Measurements from ENCODE around the gene ZNF554.

ZNF554 gene

GRCh38 chr19:2774083-2774679 is 45.5 kb upstream of the ZNF554 start:
- Histone ChIP-seq H3K27me3 (ENCODE audit: control insufficient read depth, low read length) (no peaks in the 10 kb centered on the region), H4K20me1 (ENCODE audit: control insufficient read depth, insufficient read depth, low read depth, low read length) (peaks cover 8% of the 10 kb centered on the region), H3K4me1 (ENCODE audit: control insufficient read depth, low read length) (peaks cover 38% of the 10 kb centered on the region), H3K36me3 (ENCODE audit: control insufficient read depth, low read length) (peaks cover 74% of the 10 kb centered on the region), H3K9me2 (replicated peaks; ENCODE audit: control insufficient read depth, low read length) (no peaks in the 10 kb centered on the region), H3F3A (ENCODE audit: control insufficient read depth, insufficient read depth) (peaks cover 4% of the 10 kb centered on the region; the same call in 1 of the 2 replicates), H3K9me3 (ENCODE audit: control insufficient read depth, insufficient read depth, low read length) (no peaks in the 10 kb centered on the region), H3K4me3 (ENCODE audit: low read length) (peak overlapping the region; percentile 68), H3K79me2 (ENCODE audit: control insufficient read depth, low read length) (peaks cover 94% of the 10 kb centered on the region), H3K4me2 (ENCODE audit: low read length) (peak overlapping the region; percentile 90), H3K27ac (ENCODE audit: low read depth, low read length) (peak overlapping the region; percentile 71)
- TF ChIP-seq CTCF (IDR thresholded peaks at IDR 0.05; ENCODE audit: low read depth, low read length, poor library complexity, severe bottlenecking) (no peak), EZH2phosphoT487 (IDR thresholded peaks at IDR 0.05; ENCODE audit: borderline replicate concordance, low read length) (no peak)

- H3K4me1 ChIP-seq (ENCODE audit: control insufficient read depth, low read length): peaks cover 42% of the 10 kb centered on the region
- H3K4me2 ChIP-seq (ENCODE audit: low read length): peak overlapping the region; percentile 90
- peaks cover 4% of the 10 kb centered on the region; the same call in 1 of the 2 replicates for H3F3A ChIP-seq (ENCODE audit: control insufficient read depth, insufficient read depth)
- H3K27me3 ChIP-seq (ENCODE audit: control insufficient read depth, low read length): no peaks in the 10 kb centered on the region
- H3K36me3 ChIP-seq (ENCODE audit: control insufficient read depth, low read length): peaks cover 79% of the 10 kb centered on the region
- peak overlapping the region; percentile 68 for H3K4me3 ChIP-seq (ENCODE audit: low read length)
- peaks cover 94% of the 10 kb centered on the region for H3K79me2 ChIP-seq (ENCODE audit: control insufficient read depth, low read length)
- no peaks in the 10 kb centered on the region for H3K9me3 ChIP-seq (ENCODE audit: control insufficient read depth, insufficient read depth, low read length)
- peaks cover 9% of the 10 kb centered on the region for H4K20me1 ChIP-seq (ENCODE audit: control insufficient read depth, insufficient read depth, low read depth, low read length)
- peak overlapping the region; percentile 71 for H3K27ac ChIP-seq (ENCODE audit: low read depth, low read length)
- no peaks in the 10 kb centered on the region for H3K9me2 ChIP-seq (replicated peaks; ENCODE audit: control insufficient read depth, low read length)
- TF ChIP-seq CTCF (IDR thresholded peaks at IDR 0.05; ENCODE audit: low read depth, low read length, poor library complexity, severe bottlenecking) (no peak), EZH2phosphoT487 (IDR thresholded peaks at IDR 0.05; ENCODE audit: borderline replicate concordance, low read length) (no peak)
Observed at GRCh38 chr19:2774953-2775555, 44.6 kb upstream of the ZNF554 start.

GRCh38 chr19:2775556-2776430 is 43.9 kb upstream of the ZNF554 start:
- peaks cover 4% of the 10 kb centered on the region; the same call in 1 of the 2 replicates for H3F3A ChIP-seq (ENCODE audit: control insufficient read depth, insufficient read depth)
- no peak for TF ChIP-seq EZH2phosphoT487 (IDR thresholded peaks at IDR 0.05; ENCODE audit: borderline replicate concordance, low read length)
- peaks cover 15% of the 10 kb centered on the region for H4K20me1 ChIP-seq (ENCODE audit: control insufficient read depth, insufficient read depth, low read depth, low read length)
- H3K27me3 ChIP-seq (ENCODE audit: control insufficient read depth, low read length): no peaks in the 10 kb centered on the region
- peak overlapping the region; percentile 90 for H3K4me2 ChIP-seq (ENCODE audit: low read length)
- peak overlapping the region; percentile 71 for H3K27ac ChIP-seq (ENCODE audit: low read depth, low read length)
- H3K36me3 ChIP-seq (ENCODE audit: control insufficient read depth, low read length): peaks cover 79% of the 10 kb centered on the region
- peaks cover 49% of the 10 kb centered on the region for H3K4me1 ChIP-seq (ENCODE audit: control insufficient read depth, low read length)
- H3K9me2 ChIP-seq (replicated peaks; ENCODE audit: control insufficient read depth, low read length): no peaks in the 10 kb centered on the region
- H3K79me2 ChIP-seq (ENCODE audit: control insufficient read depth, low read length): peaks cover 94% of the 10 kb centered on the region
- no peaks in the 10 kb centered on the region for H3K9me3 ChIP-seq (ENCODE audit: control insufficient read depth, insufficient read depth, low read length)
- H3K4me3 ChIP-seq (ENCODE audit: low read length): peak overlapping the region; percentile 68

Data from DOHH2 (cell line).